HepG2 (cell line): Measurements from ENCODE around the gene VPS11. TPM values are rescaled to one million over a fixed set of nuclear protein-coding genes. Genes with fewer than 3 reads are reported as not detected.
A peak's percentile ranks its signal among the peaks of the same experiment; 100 is the strongest.

Source experiments
- ATAD3A ChIP-seq: sonication (generic); formaldehyde crosslinking; IDR thresholded peaks from 2 replicates; pipeline ENCODE4 v1.4.0; 2020; ENCODE audit warnings: missing genetic modification reagents
- CREB1 ChIP-seq, 2 experiments: fragments of 450-650 bp in 1 of 2; IDR thresholded peaks; 2 replicates each; pipeline ENCODE4 v1.6.1; 2016 to 2017; ENCODE audit warnings: control low read depth in 1 of 2, mild to moderate bottlenecking in 1 of 2, missing compliant biosample characterization in 1 of 2, missing genetic modification characterization in 1 of 2
- FOXK1 ChIP-seq: sonication (generic); formaldehyde crosslinking; IDR thresholded peaks from 2 replicates; pipeline ENCODE4 v1.4.0; 2020; ENCODE audit warnings: low read depth, missing genetic modification reagents, borderline replicate concordance
- GABPB1 ChIP-seq: IDR thresholded peaks from 2 replicates; pipeline ENCODE4 v1.6.1; 2016; ENCODE audit warnings: mild to moderate bottlenecking, missing genetic modification reagents, moderate library complexity, missing compliant biosample characterization
- HNRNPK ChIP-seq: fragments of 200-400 bp; formaldehyde crosslinking; IDR thresholded peaks from 2 replicates; pipeline ENCODE4 v1.6.1; 2018; ENCODE audit warnings: low read length, low read depth, moderate library complexity, mild to moderate bottlenecking; ENCODE audit not compliant: poor library complexity, severe bottlenecking
- MXD1 ChIP-seq: sonication (generic); formaldehyde crosslinking; IDR thresholded peaks from 2 replicates; pipeline ENCODE4 v1.4.0; 2020; ENCODE audit warnings: mild to moderate bottlenecking, missing genetic modification reagents
- REXO4 ChIP-seq: sonication (generic); formaldehyde crosslinking; IDR thresholded peaks from 2 replicates; pipeline ENCODE4 v1.8.0; 2022; ENCODE audit warnings: missing genetic modification reagents, mild to moderate bottlenecking, borderline replicate concordance
- TEAD3 ChIP-seq: optimal IDR thresholded peaks from 2 replicates; pipeline ENCODE3; 2016; ENCODE audit warnings: borderline replicate concordance
- TRAFD1 ChIP-seq: sonication (generic); formaldehyde crosslinking; IDR thresholded peaks from 2 replicates; pipeline ENCODE4 v1.5.1; 2020; ENCODE audit warnings: missing genetic modification reagents, mild to moderate bottlenecking, borderline replicate concordance
- U2AF2 ChIP-seq: fragments of 200-400 bp; formaldehyde crosslinking; IDR thresholded peaks from 2 replicates; pipeline ENCODE4 v1.6.1; 2017; ENCODE audit warnings: low read depth, mild to moderate bottlenecking, low read length
- ZNF646 ChIP-seq: sonication (generic); formaldehyde crosslinking; IDR thresholded peaks from 2 replicates; pipeline ENCODE4 v1.9.0; 2021; ENCODE audit warnings: mild to moderate bottlenecking, missing genetic modification reagents
- ZNF770 ChIP-seq: sonication (generic); formaldehyde crosslinking; IDR thresholded peaks from 2 replicates; pipeline ENCODE4 v1.5.0; 2020; ENCODE audit warnings: mild to moderate bottlenecking, missing genetic modification reagents
- ZNF816 ChIP-seq: sonication (generic); formaldehyde crosslinking; IDR thresholded peaks from 2 replicates; pipeline ENCODE4 v1.8.0; 2022; ENCODE audit warnings: missing genetic modification reagents, mild to moderate bottlenecking, borderline replicate concordance
- polyA plus RNA-seq, 8 experiments: library from polyadenylated mRNA; depleted of rRNA in 3 of 8; stranded (reverse) in 7 of 8; unstranded in 1 of 8; fragments of >200 nt; fragmentation: Illumina TruSeq in 4 of 8; extraction: Trizol in 4 of 8; gene quantifications; 2 replicates each; pipeline versions ENCODE4 v1.2.1 to v1.2.3, GENCODE V29; 2011 to 2016; ENCODE audit warnings: low read depth in 4 of 8, missing spikeins in 1 of 8, mixed read lengths in 1 of 8; ENCODE audit not compliant: insufficient read depth in 1 of 8
- total RNA-seq, 5 experiments: library from RNA; depleted of rRNA; stranded (reverse); fragments of >200 nt; fragmentation: Illumina TruSeq; extraction: Trizol; gene quantifications; 2 replicates each; pipeline ENCODE4 v1.2.3, GENCODE V29; 2016; ENCODE audit warnings: low read depth in 1 of 5
- TF ChIP-seq, protein P1 (sequence below): sonication (generic); formaldehyde crosslinking; IDR thresholded peaks from 2 replicates; pipeline ENCODE4 v1.4.0; 2020; ENCODE audit warnings: missing genetic modification reagents, borderline replicate concordance

Gene VPS11
- total and polyA plus RNA-seq, 2 of the 13 experiments (the other 11 are each of a cell fraction or from before 2014, with no cell fraction given): 13.7 to 21.6 TPM

DNA sequence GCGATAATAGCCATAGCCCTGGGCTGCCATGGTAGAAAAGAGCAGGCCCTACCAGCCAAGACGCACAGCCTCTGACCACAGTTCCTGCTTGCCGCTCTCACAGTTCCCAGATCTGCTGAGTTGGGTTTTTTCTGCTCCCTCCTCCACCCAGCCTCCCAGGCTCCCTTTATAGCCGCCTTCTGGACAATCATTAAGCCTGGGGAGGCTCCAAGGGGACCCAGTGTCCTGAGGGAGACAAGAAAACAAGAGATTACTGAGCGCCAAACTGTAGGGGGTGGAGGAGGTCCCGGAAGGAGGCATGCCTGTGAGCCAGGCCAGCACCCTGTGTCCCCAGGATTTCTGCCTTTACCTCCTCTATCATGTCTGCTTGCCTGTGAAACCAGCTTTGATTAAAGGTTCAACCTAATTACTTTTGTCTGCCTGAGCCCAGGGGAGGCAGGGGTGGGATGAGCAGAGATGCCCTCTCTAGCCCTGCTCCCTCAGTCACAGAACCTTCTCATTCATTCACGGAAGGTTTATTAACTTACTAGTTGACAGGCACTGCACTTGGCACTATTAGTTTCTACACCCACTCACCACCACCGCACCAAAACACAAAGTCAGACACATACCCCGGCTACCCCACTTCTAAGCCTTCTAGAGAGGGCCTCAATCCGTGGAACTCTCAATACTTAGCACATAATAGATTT lies 38.1 kb upstream of the VPS11 start (continued):
- no peak for TF ChIP-seq MXD1
- no peak for TF ChIP-seq CREB1 (IDR thresholded peaks at IDR 0.05)
- TF ChIP-seq CREB1 (CRISPR knock-in tag; IDR thresholded peaks at IDR 0.05): peak; percentile 25; the same call in 1 of the 2 replicates
- TF ChIP-seq, protein P1, sequence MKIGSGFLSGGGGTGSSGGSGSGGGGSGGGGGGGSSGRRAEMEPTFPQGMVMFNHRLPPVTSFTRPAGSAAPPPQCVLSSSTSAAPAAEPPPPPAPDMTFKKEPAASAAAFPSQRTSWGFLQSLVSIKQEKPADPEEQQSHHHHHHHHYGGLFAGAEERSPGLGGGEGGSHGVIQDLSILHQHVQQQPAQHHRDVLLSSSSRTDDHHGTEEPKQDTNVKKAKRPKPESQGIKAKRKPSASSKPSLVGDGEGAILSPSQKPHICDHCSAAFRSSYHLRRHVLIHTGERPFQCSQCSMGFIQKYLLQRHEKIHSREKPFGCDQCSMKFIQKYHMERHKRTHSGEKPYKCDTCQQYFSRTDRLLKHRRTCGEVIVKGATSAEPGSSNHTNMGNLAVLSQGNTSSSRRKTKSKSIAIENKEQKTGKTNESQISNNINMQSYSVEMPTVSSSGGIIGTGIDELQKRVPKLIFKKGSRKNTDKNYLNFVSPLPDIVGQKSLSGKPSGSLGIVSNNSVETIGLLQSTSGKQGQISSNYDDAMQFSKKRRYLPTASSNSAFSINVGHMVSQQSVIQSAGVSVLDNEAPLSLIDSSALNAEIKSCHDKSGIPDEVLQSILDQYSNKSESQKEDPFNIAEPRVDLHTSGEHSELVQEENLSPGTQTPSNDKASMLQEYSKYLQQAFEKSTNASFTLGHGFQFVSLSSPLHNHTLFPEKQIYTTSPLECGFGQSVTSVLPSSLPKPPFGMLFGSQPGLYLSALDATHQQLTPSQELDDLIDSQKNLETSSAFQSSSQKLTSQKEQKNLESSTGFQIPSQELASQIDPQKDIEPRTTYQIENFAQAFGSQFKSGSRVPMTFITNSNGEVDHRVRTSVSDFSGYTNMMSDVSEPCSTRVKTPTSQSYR (CRISPR knock-in tag): peak; percentile 38; the same call in 1 of the 2 replicates
- peak; percentile 5 for TF ChIP-seq TEAD3 (CRISPR knock-in tag)
- TF ChIP-seq ZNF770 (CRISPR knock-in tag): no peak
- no peak for TF ChIP-seq GABPB1 (CRISPR knock-in tag)
- 0 out of 2 replicates have a peak, but pooled peaks have one; percentile 57 for TF ChIP-seq ZNF816 (CRISPR knock-in tag)
- TF ChIP-seq U2AF2: no peak
- TF ChIP-seq HNRNPK: no peak
- TF ChIP-seq FOXK1 (CRISPR knock-in tag): 0 out of 2 replicates have a peak, but pooled peaks have one; percentile 30
- no peak for TF ChIP-seq TRAFD1 (CRISPR knock-in tag)
- no peak for TF ChIP-seq ZNF646
- TF ChIP-seq ATAD3A (CRISPR knock-in tag): no peak
- TF ChIP-seq REXO4 (CRISPR knock-in tag): no peak
